C4-2B (cell line): ENCODE results near the gene NUP210.

Experiments used
- H3K27ac ChIP-seq: fragments of 450-650 bp; 2 replicates; pipeline ENCODE4 v1.5.1; 2017
- ZFX ChIP-seq: fragments of 450-650 bp; IDR thresholded peaks from 2 replicates; pipeline ENCODE4 v1.6.1; 2017
- TF ChIP-seq, protein P1 (sequence below): fragments of 450-650 bp; conservative IDR thresholded peaks from 2 replicates; pipeline ENCODE4 v1.5.1; 2017; ENCODE audit warnings: mild to moderate bottlenecking

Gene NUP210

DNA sequence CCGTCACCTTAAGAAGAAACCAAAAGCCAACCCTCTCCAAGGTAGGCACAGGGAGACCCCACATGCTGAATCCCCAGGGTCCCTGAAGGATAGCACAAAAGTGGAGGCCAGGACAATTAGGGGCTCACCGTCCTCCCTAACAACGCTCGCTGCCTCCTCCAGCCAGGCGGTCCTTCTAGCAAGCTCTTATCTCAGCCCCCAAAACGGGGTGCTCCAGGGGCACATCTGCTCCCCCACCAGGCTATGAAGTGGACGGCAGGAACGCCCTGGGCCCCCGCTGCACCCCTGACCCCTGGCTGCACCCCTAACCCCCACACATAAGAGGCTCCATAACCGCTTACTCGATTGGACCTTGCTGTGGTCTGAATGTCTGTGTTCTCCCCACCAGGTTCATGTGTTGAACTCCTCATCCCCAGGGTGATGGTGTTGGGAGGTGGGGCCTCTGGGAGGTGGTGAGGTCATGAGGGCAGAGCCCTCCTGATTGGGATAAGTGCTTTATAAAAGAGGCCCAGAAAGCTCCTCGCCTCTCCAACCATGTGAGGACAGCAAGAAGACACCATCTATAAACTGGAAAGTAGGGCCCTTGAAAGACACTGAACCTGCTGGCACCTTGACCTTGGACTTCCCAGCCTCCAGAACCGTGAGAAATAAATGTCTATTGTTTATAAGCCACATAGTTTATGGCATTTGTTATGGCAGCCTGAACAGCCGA lies 153.3 kb downstream of the NUP210 start:
- TF ChIP-seq ZFX = no peak
- TF ChIP-seq, protein P1, sequence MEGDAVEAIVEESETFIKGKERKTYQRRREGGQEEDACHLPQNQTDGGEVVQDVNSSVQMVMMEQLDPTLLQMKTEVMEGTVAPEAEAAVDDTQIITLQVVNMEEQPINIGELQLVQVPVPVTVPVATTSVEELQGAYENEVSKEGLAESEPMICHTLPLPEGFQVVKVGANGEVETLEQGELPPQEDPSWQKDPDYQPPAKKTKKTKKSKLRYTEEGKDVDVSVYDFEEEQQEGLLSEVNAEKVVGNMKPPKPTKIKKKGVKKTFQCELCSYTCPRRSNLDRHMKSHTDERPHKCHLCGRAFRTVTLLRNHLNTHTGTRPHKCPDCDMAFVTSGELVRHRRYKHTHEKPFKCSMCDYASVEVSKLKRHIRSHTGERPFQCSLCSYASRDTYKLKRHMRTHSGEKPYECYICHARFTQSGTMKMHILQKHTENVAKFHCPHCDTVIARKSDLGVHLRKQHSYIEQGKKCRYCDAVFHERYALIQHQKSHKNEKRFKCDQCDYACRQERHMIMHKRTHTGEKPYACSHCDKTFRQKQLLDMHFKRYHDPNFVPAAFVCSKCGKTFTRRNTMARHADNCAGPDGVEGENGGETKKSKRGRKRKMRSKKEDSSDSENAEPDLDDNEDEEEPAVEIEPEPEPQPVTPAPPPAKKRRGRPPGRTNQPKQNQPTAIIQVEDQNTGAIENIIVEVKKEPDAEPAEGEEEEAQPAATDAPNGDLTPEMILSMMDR = no peak
- no peak overlapping the region for H3K27ac ChIP-seq
